Liver (tissue), 3 donors: ENCODE data around the gene NPY4R.

Experiments used
- EGR1 ChIP-seq, 2 donors: IDR thresholded peaks; 2 replicates each; pipeline ENCODE4 v1.6.1; 2016 to 2018; ENCODE audit warnings: antibody characterized with exemption in 2 of 2, low read depth in 2 of 2
- HNF4A ChIP-seq, 2 donors: conservative IDR thresholded peaks; 2 replicates each; pipeline ENCODE4 v1.6.1; 2016; ENCODE audit warnings: antibody characterized with exemption in 2 of 2, mild to moderate bottlenecking in 2 of 2
- JUND ChIP-seq, 2 donors: IDR thresholded peaks; 2 replicates each; pipeline ENCODE4 v1.6.1; 2016; ENCODE audit warnings: antibody characterized with exemption in 2 of 2
- SP1 ChIP-seq: IDR thresholded peaks from 2 replicates; pipeline ENCODE4 v1.6.1; 2018; ENCODE audit warnings: antibody characterized with exemption, mild to moderate bottlenecking
- TF ChIP-seq, protein P1 (sequence below): IDR thresholded peaks from 2 replicates; pipeline ENCODE4 v1.6.1; 2016; ENCODE audit warnings: antibody characterized with exemption
- TF ChIP-seq, protein P2 (sequence below): IDR thresholded peaks from 2 replicates; pipeline ENCODE4 v1.6.1; 2016; ENCODE audit warnings: antibody characterized with exemption
- TF ChIP-seq, protein P3 (sequence below): fragments of 150-350 bp; IDR thresholded peaks from 2 replicates; pipeline ENCODE4 v1.5.1; 2017; ENCODE audit warnings: improper control_type of control experiment, low read depth, low read length; ENCODE audit not compliant: missing input control
- TF ChIP-seq, protein P4 (sequence below): IDR thresholded peaks from 2 replicates; pipeline ENCODE4 v1.6.1; 2016; ENCODE audit warnings: antibody characterized with exemption, mild to moderate bottlenecking
- donor health status: healthy.
- donor health status: healthy.

- TF ChIP-seq, protein P1, sequence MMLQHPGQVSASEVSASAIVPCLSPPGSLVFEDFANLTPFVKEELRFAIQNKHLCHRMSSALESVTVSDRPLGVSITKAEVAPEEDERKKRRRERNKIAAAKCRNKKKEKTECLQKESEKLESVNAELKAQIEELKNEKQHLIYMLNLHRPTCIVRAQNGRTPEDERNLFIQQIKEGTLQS = no peak
- TF ChIP-seq, protein P2, sequence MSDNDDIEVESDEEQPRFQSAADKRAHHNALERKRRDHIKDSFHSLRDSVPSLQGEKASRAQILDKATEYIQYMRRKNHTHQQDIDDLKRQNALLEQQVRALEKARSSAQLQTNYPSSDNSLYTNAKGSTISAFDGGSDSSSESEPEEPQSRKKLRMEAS = no peak
- TF ChIP-seq, protein P3, sequence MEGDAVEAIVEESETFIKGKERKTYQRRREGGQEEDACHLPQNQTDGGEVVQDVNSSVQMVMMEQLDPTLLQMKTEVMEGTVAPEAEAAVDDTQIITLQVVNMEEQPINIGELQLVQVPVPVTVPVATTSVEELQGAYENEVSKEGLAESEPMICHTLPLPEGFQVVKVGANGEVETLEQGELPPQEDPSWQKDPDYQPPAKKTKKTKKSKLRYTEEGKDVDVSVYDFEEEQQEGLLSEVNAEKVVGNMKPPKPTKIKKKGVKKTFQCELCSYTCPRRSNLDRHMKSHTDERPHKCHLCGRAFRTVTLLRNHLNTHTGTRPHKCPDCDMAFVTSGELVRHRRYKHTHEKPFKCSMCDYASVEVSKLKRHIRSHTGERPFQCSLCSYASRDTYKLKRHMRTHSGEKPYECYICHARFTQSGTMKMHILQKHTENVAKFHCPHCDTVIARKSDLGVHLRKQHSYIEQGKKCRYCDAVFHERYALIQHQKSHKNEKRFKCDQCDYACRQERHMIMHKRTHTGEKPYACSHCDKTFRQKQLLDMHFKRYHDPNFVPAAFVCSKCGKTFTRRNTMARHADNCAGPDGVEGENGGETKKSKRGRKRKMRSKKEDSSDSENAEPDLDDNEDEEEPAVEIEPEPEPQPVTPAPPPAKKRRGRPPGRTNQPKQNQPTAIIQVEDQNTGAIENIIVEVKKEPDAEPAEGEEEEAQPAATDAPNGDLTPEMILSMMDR = no peak
- TF ChIP-seq, protein P4, sequence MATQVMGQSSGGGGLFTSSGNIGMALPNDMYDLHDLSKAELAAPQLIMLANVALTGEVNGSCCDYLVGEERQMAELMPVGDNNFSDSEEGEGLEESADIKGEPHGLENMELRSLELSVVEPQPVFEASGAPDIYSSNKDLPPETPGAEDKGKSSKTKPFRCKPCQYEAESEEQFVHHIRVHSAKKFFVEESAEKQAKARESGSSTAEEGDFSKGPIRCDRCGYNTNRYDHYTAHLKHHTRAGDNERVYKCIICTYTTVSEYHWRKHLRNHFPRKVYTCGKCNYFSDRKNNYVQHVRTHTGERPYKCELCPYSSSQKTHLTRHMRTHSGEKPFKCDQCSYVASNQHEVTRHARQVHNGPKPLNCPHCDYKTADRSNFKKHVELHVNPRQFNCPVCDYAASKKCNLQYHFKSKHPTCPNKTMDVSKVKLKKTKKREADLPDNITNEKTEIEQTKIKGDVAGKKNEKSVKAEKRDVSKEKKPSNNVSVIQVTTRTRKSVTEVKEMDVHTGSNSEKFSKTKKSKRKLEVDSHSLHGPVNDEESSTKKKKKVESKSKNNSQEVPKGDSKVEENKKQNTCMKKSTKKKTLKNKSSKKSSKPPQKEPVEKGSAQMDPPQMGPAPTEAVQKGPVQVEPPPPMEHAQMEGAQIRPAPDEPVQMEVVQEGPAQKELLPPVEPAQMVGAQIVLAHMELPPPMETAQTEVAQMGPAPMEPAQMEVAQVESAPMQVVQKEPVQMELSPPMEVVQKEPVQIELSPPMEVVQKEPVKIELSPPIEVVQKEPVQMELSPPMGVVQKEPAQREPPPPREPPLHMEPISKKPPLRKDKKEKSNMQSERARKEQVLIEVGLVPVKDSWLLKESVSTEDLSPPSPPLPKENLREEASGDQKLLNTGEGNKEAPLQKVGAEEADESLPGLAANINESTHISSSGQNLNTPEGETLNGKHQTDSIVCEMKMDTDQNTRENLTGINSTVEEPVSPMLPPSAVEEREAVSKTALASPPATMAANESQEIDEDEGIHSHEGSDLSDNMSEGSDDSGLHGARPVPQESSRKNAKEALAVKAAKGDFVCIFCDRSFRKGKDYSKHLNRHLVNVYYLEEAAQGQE = no peak
- no peak for TF ChIP-seq EGR1 (IDR thresholded peaks at IDR 0.05; ENCODE audit: low read depth in 2 of 2)
- no peak for TF ChIP-seq JUND (IDR thresholded peaks at IDR 0.05)
- no peak for TF ChIP-seq HNF4A (conservative IDR thresholded peaks at IDR 0.05)
- no peak for TF ChIP-seq SP1
Measured at GRCh38 chr10:46514899-46515298, 49.1 kb upstream of the NPY4R start.
